PC-9 (cell line): ENCODE measurements around the gene KIF3C. TPM values are rescaled to one million over a fixed set of nuclear protein-coding genes. Genes with fewer than 3 reads are reported as not detected.

Experiments
- BruUV-seq: library from RNA; stranded (reverse); fragments of 400-500 nt; replicated peaks from 2 replicates; lab custom pipeline; 2021; lab: Mats Ljungman, UMichigan
- CTCF ChIA-PET: fragments of 300-600 bp; sonication (Branson Sonifier 250); formaldehyde crosslinking; loops from one replicate; lab custom pipeline; 2022; ENCODE audit warnings: antibody characterized with exemption; lab: Charles Lee
- POLR2A ChIA-PET: fragments of 300-600 bp; sonication (Branson Sonifier 250); formaldehyde crosslinking; loops from one replicate; lab custom pipeline; 2022; ENCODE audit warnings: antibody characterized with exemption; ENCODE audit not compliant: unreplicated experiment; lab: Charles Lee
- DNase-seq, 2 experiments: peaks; one replicate each; pipeline versions ENCODE4 v3.0.0 to v3.0.0-alpha.2; 2015 to 2022; ENCODE audit warnings: mixed read lengths in 1 of 2
- H2AFZ ChIP-seq: fragments of 200-600 bp; sonication (generic); 2 replicates; pipeline ENCODE4 v1.8.1; 2017; ENCODE audit warnings: antibody characterized with exemption
- H3F3A ChIP-seq: fragments of 200-600 bp; sonication (generic); 2 replicates; pipeline ENCODE4 v1.8.1; 2017; ENCODE audit warnings: antibody characterized with exemption, mild to moderate bottlenecking, low read depth; ENCODE audit not compliant: insufficient read depth
- H3K27ac ChIP-seq: fragments of 200-600 bp; sonication (generic); 2 replicates; pipeline ENCODE4 v1.6.1; 2016; ENCODE audit warnings: mixed run types
- H3K27me3 ChIP-seq: fragments of 200-600 bp; sonication (generic); 2 replicates; pipeline ENCODE4 v1.6.1; 2016; ENCODE audit warnings: low read depth, mixed run types; ENCODE audit not compliant: insufficient read depth
- H3K36me3 ChIP-seq: fragments of 200-600 bp; sonication (generic); 2 replicates; pipeline ENCODE4 v1.6.1; 2016; ENCODE audit warnings: low read depth, mixed run types
- H3K4me1 ChIP-seq: fragments of 200-600 bp; sonication (generic); replicated peaks from 2 replicates; pipeline ENCODE4 v1.6.1; 2016; ENCODE audit warnings: mixed run types; ENCODE audit not compliant: insufficient read depth
- H3K4me2 ChIP-seq: fragments of 200-600 bp; sonication (generic); 2 replicates; pipeline ENCODE4 v1.6.1; 2017; ENCODE audit warnings: mixed run types
- H3K4me3 ChIP-seq: fragments of 200-600 bp; sonication (generic); 2 replicates; pipeline ENCODE4 v1.6.1; 2016; ENCODE audit warnings: mixed run types
- H3K79me2 ChIP-seq: fragments of 200-600 bp; sonication (generic); 2 replicates; pipeline ENCODE4 v1.6.1; 2017; ENCODE audit warnings: low read depth, mixed run types
- H3K9me2 ChIP-seq: fragments of 200-600 bp; sonication (generic); 2 replicates; pipeline ENCODE4 v1.8.1; 2017; ENCODE audit warnings: mild to moderate bottlenecking; ENCODE audit not compliant: insufficient read depth
- H3K9me3 ChIP-seq: fragments of 200-600 bp; sonication (generic); 2 replicates; pipeline ENCODE4 v1.8.1; 2016; ENCODE audit warnings: low read depth; ENCODE audit not compliant: insufficient read depth
- H4K20me1 ChIP-seq: fragments of 200-600 bp; sonication (generic); 2 replicates; pipeline ENCODE4 v1.8.1; 2017; ENCODE audit not compliant: insufficient read depth
- EZH2 ChIP-seq: fragments of 200-600 bp; sonication (generic); IDR thresholded peaks from 2 replicates; pipeline ENCODE4 v1.8.0; 2017; ENCODE audit warnings: antibody characterized with exemption, low read depth
- intact Hi-C: fragments of 100-400 bp; cut with micrococcal nuclease; formaldehyde crosslinking; loops from one replicate; pipeline ENCODE4 v1.10.0; 2022; ENCODE audit not compliant: unreplicated experiment
- total RNA-seq: library from RNA; stranded (reverse); gene quantifications from 2 replicates; pipeline ENCODE4 v1.2.3, GENCODE V29; 2021
- TF ChIP-seq, protein P1 (sequence below): fragments of 200-600 bp; sonication (generic); conservative IDR thresholded peaks from 2 replicates; pipeline ENCODE4 v1.6.1; 2017; ENCODE audit warnings: mixed run types, antibody characterized with exemption, mild to moderate bottlenecking, moderate library complexity

The KIF3C gene
- total RNA-seq, 1 experiment from 2014 or later: 50.5 TPM

GRCh38 chr2:25977768-25978167 lies 4.5 kb downstream of the KIF3C start:
- BruUV-seq: TSS peak; percentile 36
- POLR2A ChIA-PET: interaction anchor here (0.6 kb wide), 1 partner anchor 20 kb away, joined by 3 read pairs; no protein-coding TSS in a partner anchor
- no peak for TF ChIP-seq EZH2
- TF ChIP-seq, protein P1, sequence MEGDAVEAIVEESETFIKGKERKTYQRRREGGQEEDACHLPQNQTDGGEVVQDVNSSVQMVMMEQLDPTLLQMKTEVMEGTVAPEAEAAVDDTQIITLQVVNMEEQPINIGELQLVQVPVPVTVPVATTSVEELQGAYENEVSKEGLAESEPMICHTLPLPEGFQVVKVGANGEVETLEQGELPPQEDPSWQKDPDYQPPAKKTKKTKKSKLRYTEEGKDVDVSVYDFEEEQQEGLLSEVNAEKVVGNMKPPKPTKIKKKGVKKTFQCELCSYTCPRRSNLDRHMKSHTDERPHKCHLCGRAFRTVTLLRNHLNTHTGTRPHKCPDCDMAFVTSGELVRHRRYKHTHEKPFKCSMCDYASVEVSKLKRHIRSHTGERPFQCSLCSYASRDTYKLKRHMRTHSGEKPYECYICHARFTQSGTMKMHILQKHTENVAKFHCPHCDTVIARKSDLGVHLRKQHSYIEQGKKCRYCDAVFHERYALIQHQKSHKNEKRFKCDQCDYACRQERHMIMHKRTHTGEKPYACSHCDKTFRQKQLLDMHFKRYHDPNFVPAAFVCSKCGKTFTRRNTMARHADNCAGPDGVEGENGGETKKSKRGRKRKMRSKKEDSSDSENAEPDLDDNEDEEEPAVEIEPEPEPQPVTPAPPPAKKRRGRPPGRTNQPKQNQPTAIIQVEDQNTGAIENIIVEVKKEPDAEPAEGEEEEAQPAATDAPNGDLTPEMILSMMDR: no peak
- Histone ChIP-seq H3K9me2 (no peaks in the 10 kb centered on the region), H3K27me3 (no peaks in the 10 kb centered on the region), H3K79me2 (peaks cover 60% of the 10 kb centered on the region), H3K4me3 (peak overlapping the region; percentile 32; the same call in 1 of the 2 replicates), H3K9me3 (no peaks in the 10 kb centered on the region), H3K36me3 (no peaks in the 10 kb centered on the region), H3K27ac (peak overlapping the region; percentile 95), H3K4me2 (peak overlapping the region; percentile 96), H3F3A (peaks cover 31% of the 10 kb centered on the region), H3K4me1 (peaks cover 76% of the 10 kb centered on the region), H2AFZ (peak overlapping the region; percentile 44; the same call in 1 of the 2 replicates), H4K20me1 (no peaks in the 10 kb centered on the region)
- DNase-seq: peak; percentile 75 to 97
- CTCF ChIA-PET: no interaction called here
- intact Hi-C loops: no loop called here

DNA sequence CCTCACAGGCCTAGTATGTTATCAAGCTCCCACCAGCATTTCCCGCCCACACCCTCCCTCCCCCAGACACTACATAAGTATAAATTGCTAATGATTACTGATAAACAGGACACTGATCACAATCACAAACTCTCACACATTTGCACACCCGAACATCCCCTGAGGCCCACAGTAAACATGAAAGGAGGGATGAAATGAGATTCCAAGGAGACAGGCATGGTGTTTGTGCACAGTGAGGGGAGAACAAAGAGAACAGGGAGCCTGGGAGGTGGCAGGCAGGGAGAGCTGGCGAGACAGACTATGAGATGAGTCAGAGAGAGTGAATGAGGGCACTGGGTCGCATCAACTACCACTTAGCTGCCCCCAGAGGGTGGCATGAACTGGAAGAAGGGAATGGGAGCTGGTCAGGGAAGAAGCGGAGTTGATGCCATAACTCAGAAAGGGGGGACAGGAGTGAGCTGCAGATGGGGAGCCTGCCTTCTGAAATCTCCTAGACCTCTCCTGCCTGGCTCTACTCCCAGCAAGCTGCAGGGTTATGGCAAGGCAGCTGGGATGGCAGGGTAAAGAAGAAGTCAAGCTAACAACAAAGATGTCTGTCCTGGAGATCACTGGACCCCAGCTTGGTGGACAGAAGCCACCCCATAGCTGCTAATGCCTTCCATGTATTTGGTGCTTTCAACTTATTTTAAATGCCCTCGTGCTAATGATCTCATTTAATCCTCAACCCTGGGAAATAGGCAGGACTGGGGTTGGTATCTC lies 5.1 kb downstream of the KIF3C start:
- H3K27ac ChIP-seq: peak overlapping the region; percentile 95
- DNase-seq: peak; percentile 52 to 71
- peaks cover 31% of the 10 kb centered on the region for H3F3A ChIP-seq
- no peaks in the 10 kb centered on the region for H3K9me3 ChIP-seq
- H3K27me3 ChIP-seq: no peaks in the 10 kb centered on the region
- peaks cover 60% of the 10 kb centered on the region for H3K79me2 ChIP-seq
- H4K20me1 ChIP-seq: no peaks in the 10 kb centered on the region
- H3K9me2 ChIP-seq: no peaks in the 10 kb centered on the region
- TF ChIP-seq EZH2: no peak
- TF ChIP-seq, protein P1: no peak
- intact Hi-C loops: no loop called here
- POLR2A ChIA-PET: interaction anchor here (0.6 kb wide), 3 partner anchors 21 to 323 kb away, joined by 3 to 5 read pairs (median 3); no protein-coding TSS in a partner anchor
- peaks cover 74% of the 10 kb centered on the region for H3K4me1 ChIP-seq
- H3K36me3 ChIP-seq: no peaks in the 10 kb centered on the region
- CTCF ChIA-PET: no interaction called here
- no TSS peak for BruUV-seq
- peak overlapping the region; percentile 96 for H3K4me2 ChIP-seq
- H2AFZ ChIP-seq: peak overlapping the region; percentile 44
- peak overlapping the region; percentile 32 for H3K4me3 ChIP-seq

- CTCF ChIA-PET: interaction anchor here (1.1 kb wide), 1 partner anchor 9 kb away, joined by 3 read pairs; no protein-coding TSS in a partner anchor
Observed at GRCh38 chr2:25972049-25972823, 10.1 kb downstream of the KIF3C start.

More at GRCh38 chr2:25972049-25972823, 10.1 kb downstream of the KIF3C start:
- Histone ChIP-seq H4K20me1 (no peaks in the 10 kb centered on the region), H3F3A (peaks cover 9% of the 10 kb centered on the region), H3K27ac (no peak overlapping the region), H3K4me3 (no peak overlapping the region), H3K9me3 (no peaks in the 10 kb centered on the region), H3K4me1 (peaks cover 28% of the 10 kb centered on the region), H3K9me2 (no peaks in the 10 kb centered on the region), H2AFZ (no peak overlapping the region), H3K36me3 (no peaks in the 10 kb centered on the region), H3K79me2 (peaks cover 23% of the 10 kb centered on the region), H3K27me3 (no peaks in the 10 kb centered on the region), H3K4me2 (no peak overlapping the region)
- BruUV-seq: no TSS peak
- peak in 1 of 2 experiments; percentile 8 for DNase-seq
- POLR2A ChIA-PET: no interaction called here
- TF ChIP-seq EZH2: no peak
- TF ChIP-seq, protein P1: no peak
- intact Hi-C loops: no loop called here
